Activated CD4-positive, alpha-beta T cell treated with anti-CD3 and anti-CD28 coated beads, Interleukin-2, amount 10 ng/mL, durations not matched to agents 24 days and 14 days (primary cell): ENCODE results near the gene ASAP2. TPM values are rescaled to one million over a fixed set of nuclear protein-coding genes. Genes with fewer than 3 reads are reported as not detected.
"Not testable (repeated sequence)": the region's sequence is repeated elsewhere in the genome, so short reads cannot be mapped to it uniquely, and the experiment has no call there.

Experiments
- DNase-seq: peaks from one replicate; pipeline ENCODE4 v3.0.0; 2022
- H3K27ac Mint-ChIP-seq: one replicate; pipeline ENCODE4 v1.8.0; 2022; ENCODE audit warnings: mild to moderate bottlenecking, mixed read lengths
- H3K27me3 Mint-ChIP-seq: one replicate; pipeline ENCODE4 v1.8.0; 2022; ENCODE audit warnings: mixed read lengths
- H3K36me3 Mint-ChIP-seq: one replicate; pipeline ENCODE4 v1.8.0; 2022; ENCODE audit warnings: low read depth, mild to moderate bottlenecking, mixed read lengths
- H3K4me1 Mint-ChIP-seq: one replicate; pipeline ENCODE4 v1.8.0; 2021; ENCODE audit warnings: mixed read lengths
- H3K4me3 Mint-ChIP-seq: one replicate; pipeline ENCODE4 v1.8.0; 2022; ENCODE audit warnings: mild to moderate bottlenecking, moderate library complexity, mixed read lengths
- H3K9me3 Mint-ChIP-seq: one replicate; pipeline ENCODE4 v1.8.0; 2021; ENCODE audit warnings: mixed read lengths
- intact Hi-C: fragments of 100-400 bp; cut with micrococcal nuclease; formaldehyde crosslinking; loops from one replicate; pipeline ENCODE4 v1.15.1; 2023
- total RNA-seq: library from RNA; stranded (reverse); gene quantifications from 2 replicates; pipeline ENCODE4 v1.2.3, GENCODE V29; 2022

Gene ASAP2
- total RNA-seq, 1 donor from 2014 or later = 0.40 TPM

GRCh38 chr2:9251154-9252001, 44.8 kb downstream of the ASAP2 start:
- Mint-ChIP-seq H3K4me1 (no peaks in the 10 kb centered on the region), H3K27ac (no peak overlapping the region), H3K9me3 (no peaks in the 10 kb centered on the region), H3K4me3 (no peak overlapping the region), H3K36me3 (no peaks in the 10 kb centered on the region), H3K27me3 (no peaks in the 10 kb centered on the region)
- DNase-seq = no peak
- intact Hi-C loops = no loop called here

- no peak for DNase-seq
- Mint-ChIP-seq H3K27me3 (no peaks in the 10 kb centered on the region), H3K27ac (no peak overlapping the region), H3K4me1 (no peaks in the 10 kb centered on the region), H3K36me3 (no peaks in the 10 kb centered on the region), H3K9me3 (no peaks in the 10 kb centered on the region), H3K4me3 (no peak overlapping the region)
- intact Hi-C loops = no loop called here
These were observed 45.4 kb downstream of the ASAP2 start for GRCh38 chr2:9252002-9252357.

GRCh38 chr2:9255416-9255815, 48.8 kb downstream of the ASAP2 start:
- Mint-ChIP-seq H3K27ac (no peak overlapping the region), H3K4me1 (peaks cover 1% of the 10 kb centered on the region), H3K27me3 (peaks cover 4% of the 10 kb centered on the region), H3K9me3 (no peaks in the 10 kb centered on the region), H3K4me3 (no peak overlapping the region), H3K36me3 (no peaks in the 10 kb centered on the region)
- DNase-seq = no peak
- intact Hi-C loops = no loop called here

GRCh38 chr2:9256147-9256546, 49.5 kb downstream of the ASAP2 start:
- intact Hi-C loops = no loop called here
- Mint-ChIP-seq H3K4me3 (no peak overlapping the region), H3K4me1 (peaks cover 1% of the 10 kb centered on the region), H3K36me3 (no peaks in the 10 kb centered on the region), H3K9me3 (no peaks in the 10 kb centered on the region), H3K27me3 (peaks cover 4% of the 10 kb centered on the region), H3K27ac (no peak overlapping the region)
- DNase-seq = no peak

GRCh38 chr2:9256570-9257043, 50.0 kb downstream of the ASAP2 start:
- H3K36me3 Mint-ChIP-seq = no peaks in the 10 kb centered on the region
- H3K9me3 Mint-ChIP-seq = no peaks in the 10 kb centered on the region
- no peak overlapping the region for H3K4me3 Mint-ChIP-seq
- no peak overlapping the region for H3K27ac Mint-ChIP-seq
- H3K27me3 Mint-ChIP-seq = peaks cover 4% of the 10 kb centered on the region
- peaks cover 1% of the 10 kb centered on the region for H3K4me1 Mint-ChIP-seq
- no peak for DNase-seq
- intact Hi-C loops = no loop called here

- no peak overlapping the region for H3K4me3 Mint-ChIP-seq
- peaks cover 1% of the 10 kb centered on the region for H3K4me1 Mint-ChIP-seq
- no peaks in the 10 kb centered on the region for H3K9me3 Mint-ChIP-seq
- intact Hi-C loops = no loop called here
- no peaks in the 10 kb centered on the region for H3K36me3 Mint-ChIP-seq
- peaks cover 10% of the 10 kb centered on the region for H3K27me3 Mint-ChIP-seq
- no peak overlapping the region for H3K27ac Mint-ChIP-seq
- no peak for DNase-seq
These were observed 51.9 kb downstream of the ASAP2 start for GRCh38 chr2:9258501-9258900.

GRCh38 chr2:9258953-9259399, 52.4 kb downstream of the ASAP2 start:
- intact Hi-C loops = no loop called here
- Mint-ChIP-seq H3K36me3 (no peaks in the 10 kb centered on the region), H3K4me1 (peaks cover 1% of the 10 kb centered on the region), H3K27me3 (peaks cover 11% of the 10 kb centered on the region), H3K4me3 (no peak overlapping the region), H3K27ac (no peak overlapping the region), H3K9me3 (no peaks in the 10 kb centered on the region)
- no peak for DNase-seq

- no peak for DNase-seq
- H3K4me3 Mint-ChIP-seq = no peak overlapping the region
- peaks cover 1% of the 10 kb centered on the region for H3K4me1 Mint-ChIP-seq
- intact Hi-C loops = no loop called here
- no peaks in the 10 kb centered on the region for H3K9me3 Mint-ChIP-seq
- no peak overlapping the region for H3K27ac Mint-ChIP-seq
- no peaks in the 10 kb centered on the region for H3K36me3 Mint-ChIP-seq
- H3K27me3 Mint-ChIP-seq = peaks cover 14% of the 10 kb centered on the region
These were observed 53.9 kb downstream of the ASAP2 start for GRCh38 chr2:9260464-9260918.

GRCh38 chr2:9261231-9261883, 54.7 kb downstream of the ASAP2 start:
- intact Hi-C loops = no loop called here
- no peaks in the 10 kb centered on the region for H3K36me3 Mint-ChIP-seq
- peaks cover 1% of the 10 kb centered on the region for H3K4me1 Mint-ChIP-seq
- H3K27ac Mint-ChIP-seq = no peak overlapping the region
- no peak overlapping the region for H3K4me3 Mint-ChIP-seq
- DNase-seq = no peak
- H3K9me3 Mint-ChIP-seq = no peaks in the 10 kb centered on the region
- peaks cover 14% of the 10 kb centered on the region for H3K27me3 Mint-ChIP-seq

GRCh38 chr2:9262671-9263171, 56.1 kb downstream of the ASAP2 start:
- no peaks in the 10 kb centered on the region for H3K36me3 Mint-ChIP-seq
- no peak overlapping the region for H3K27ac Mint-ChIP-seq

GRCh38 chr2:9263428-9263827, 56.8 kb downstream of the ASAP2 start:
- Mint-ChIP-seq H3K9me3 (no peaks in the 10 kb centered on the region), H3K4me1 (peaks cover 1% of the 10 kb centered on the region), H3K36me3 (no peaks in the 10 kb centered on the region), H3K27me3 (peaks cover 14% of the 10 kb centered on the region), H3K4me3 (no peak overlapping the region), H3K27ac (no peak overlapping the region)
- no peak for DNase-seq
- intact Hi-C loops = no loop called here

More at GRCh38 chr2:9262671-9263171, 56.1 kb downstream of the ASAP2 start:
- intact Hi-C loops = no loop called here
- DNase-seq = no peak
- Mint-ChIP-seq H3K4me1 (peaks cover 1% of the 10 kb centered on the region), H3K27me3 (peaks cover 14% of the 10 kb centered on the region), H3K4me3 (no peak overlapping the region), H3K9me3 (no peaks in the 10 kb centered on the region)

- intact Hi-C loops = no loop called here
- no peaks in the 10 kb centered on the region for H3K4me1 Mint-ChIP-seq
- no peak overlapping the region for H3K4me3 Mint-ChIP-seq
These were observed 57.7 kb downstream of the ASAP2 start for GRCh38 chr2:9264301-9264700.

GRCh38 chr2:9266711-9267110, 60.1 kb downstream of the ASAP2 start:
- no peaks in the 10 kb centered on the region for H3K36me3 Mint-ChIP-seq
- no peak overlapping the region for H3K27ac Mint-ChIP-seq
- H3K4me1 Mint-ChIP-seq = no peaks in the 10 kb centered on the region
- H3K27me3 Mint-ChIP-seq = peaks cover 10% of the 10 kb centered on the region
- no peak overlapping the region for H3K4me3 Mint-ChIP-seq
- H3K9me3 Mint-ChIP-seq = no peaks in the 10 kb centered on the region
- no peak for DNase-seq
- intact Hi-C loops = no loop called here

More at GRCh38 chr2:9264301-9264700, 57.7 kb downstream of the ASAP2 start:
- no peak for DNase-seq
- Mint-ChIP-seq H3K27ac (no peak overlapping the region), H3K36me3 (no peaks in the 10 kb centered on the region), H3K27me3 (peaks cover 14% of the 10 kb centered on the region), H3K9me3 (no peaks in the 10 kb centered on the region)

GRCh38 chr2:9267286-9267685, 60.7 kb downstream of the ASAP2 start:
- H3K4me3 Mint-ChIP-seq, H3K9me3 Mint-ChIP-seq, intact Hi-C loops, H3K36me3 Mint-ChIP-seq, H3K27ac Mint-ChIP-seq, H3K4me1 Mint-ChIP-seq, DNase-seq: not testable (repeated sequence)
- peaks cover 14% of the 10 kb centered on the region for H3K27me3 Mint-ChIP-seq
